Mucosa of descending colon (tissue), 3 donors: ENCODE data around the gene OVOL1. TPM values are rescaled to one million over a fixed set of nuclear protein-coding genes. Genes with fewer than 3 reads are reported as not detected.

ENCODE experiments used
- ATAC-seq: fragments of 200-7000 bp; cut with Tn5 transposase; one replicate; pipeline ENCODE4 v1.9.1; 2020; ENCODE audit warnings: mild to moderate bottlenecking, moderate library complexity
- DNase-seq, 3 donors: peaks; one replicate each; pipeline ENCODE4 v3.0.0-alpha.2; 2020
- H3K36me3 ChIP-seq: fragments of 200-600 bp; one replicate; pipeline ENCODE4 v1.8.0; 2021; ENCODE audit warnings: low read depth, mild to moderate bottlenecking
- H3K4me1 ChIP-seq: fragments of 200-600 bp; one replicate; pipeline ENCODE4 v1.8.0; 2021; ENCODE audit warnings: low read depth, mild to moderate bottlenecking
- H3K4me3 ChIP-seq: fragments of 200-600 bp; one replicate; pipeline ENCODE4 v1.8.0; 2021; ENCODE audit warnings: mild to moderate bottlenecking
- H3K9me3 ChIP-seq: fragments of 200-600 bp; one replicate; pipeline ENCODE4 v1.8.0; 2021; ENCODE audit warnings: mild to moderate bottlenecking
- CTCF ChIP-seq: fragments of 200-600 bp; IDR thresholded peaks from one replicate; pipeline ENCODE4 v1.8.0; 2022; ENCODE audit warnings: antibody characterized with exemption, mild to moderate bottlenecking
- intact Hi-C, 2 donors: fragments of 100-400 bp; cut with DNase I in 1 of 2; cut with micrococcal nuclease in 1 of 2; formaldehyde crosslinking; loops; one replicate each; pipeline versions ENCODE4 v1.11.0 to v1.11.1; 2022; cut with DNase I, micrococcal nuclease
- total RNA-seq, 3 donors: library from RNA; stranded (reverse); fragmentation: NEBNext Ultra II Directional in 2 of 3; extraction: Animal tissue kit (Norgen Biotek cat#: 25700) in 2 of 3; gene quantifications; one replicate each; pipeline versions ENCODE4 v1.2.1 to v1.2.4, GENCODE V29; 2021 to 2023
- donor health status: DM: no; HTN: no; CAD: no; lungs with moderate emphysema.
- donor health status: DM: no; HTN: no; CAD: no.
- donor health status: DM: no; HTN: yes; CAD: no.

OVOL1 gene
- total RNA-seq, 3 donors from 2014 or later, result 16.5 to 48.6 (median 34.3) TPM

GRCh38 chr11:65794570-65795510 is 8.0 kb downstream of the OVOL1 start:
- H3K4me3 ChIP-seq, result no peak overlapping the region
- peaks cover 38% of the 10 kb centered on the region for H3K4me1 ChIP-seq
- TF ChIP-seq CTCF, result no peak
- no peaks in the 10 kb centered on the region for H3K9me3 ChIP-seq
- intact Hi-C loops, result no loop called here
- no peak for ATAC-seq
- H3K36me3 ChIP-seq, result peaks cover 6% of the 10 kb centered on the region
- no peak for DNase-seq

GRCh38 chr11:65796726-65797601 is 10.1 kb downstream of the OVOL1 start:
- no peak overlapping the region for H3K4me3 ChIP-seq
- H3K9me3 ChIP-seq, result no peaks in the 10 kb centered on the region
- no peak for TF ChIP-seq CTCF
- H3K36me3 ChIP-seq, result peaks cover 6% of the 10 kb centered on the region
- DNase-seq (no peak), ATAC-seq (no peak)
- intact Hi-C loops, result no loop called here
- H3K4me1 ChIP-seq, result peaks cover 20% of the 10 kb centered on the region

- peak; percentile 51 for ATAC-seq
Observed at GRCh38 chr11:65797711-65798110, 10.8 kb downstream of the OVOL1 start.

GRCh38 chr11:65798882-65799281 is 12.0 kb downstream of the OVOL1 start:
- H3K9me3 ChIP-seq, result no peaks in the 10 kb centered on the region
- H3K4me1 ChIP-seq, result peaks cover 2% of the 10 kb centered on the region
- DNase-seq (no peak), ATAC-seq (no peak)
- intact Hi-C loops, result no loop called here
- TF ChIP-seq CTCF, result no peak
- H3K36me3 ChIP-seq, result peaks cover 6% of the 10 kb centered on the region
- no peak overlapping the region for H3K4me3 ChIP-seq

More at GRCh38 chr11:65797711-65798110, 10.8 kb downstream of the OVOL1 start:
- intact Hi-C loops, result no loop called here
- no peak overlapping the region for H3K4me3 ChIP-seq
- peak in 1 of 3 donors; percentile 59 for DNase-seq
- H3K36me3 ChIP-seq, result peaks cover 6% of the 10 kb centered on the region
- TF ChIP-seq CTCF, result no peak
- H3K4me1 ChIP-seq, result peaks cover 13% of the 10 kb centered on the region
- no peaks in the 10 kb centered on the region for H3K9me3 ChIP-seq

- H3K9me3 ChIP-seq, result no peaks in the 10 kb centered on the region
- no peak for DNase-seq
- intact Hi-C loops, result no loop called here
- TF ChIP-seq CTCF, result no peak
- no peak overlapping the region for H3K4me3 ChIP-seq
- H3K4me1 ChIP-seq, result no peaks in the 10 kb centered on the region
- H3K36me3 ChIP-seq, result no peaks in the 10 kb centered on the region
- no peak for ATAC-seq
Observed at GRCh38 chr11:65801153-65801987, 14.5 kb downstream of the OVOL1 start.
